Cardiac septum (tissue), 1 donor: ENCODE data around the gene MRTFB. TPM values are rescaled to one million over a fixed set of nuclear protein-coding genes. Genes with fewer than 3 reads are reported as not detected.

Source experiments
- DNase-seq: peaks from one replicate; pipeline ENCODE4 v3.0.0-alpha.2; 2020; ENCODE audit warnings: low spot score
- intact Hi-C: fragments of 100-400 bp; cut with DNase I; formaldehyde crosslinking; loops from one replicate; pipeline ENCODE4 v1.14.0; 2022
- total RNA-seq: library from RNA; stranded (reverse); fragmentation: NEBNext Ultra II Directional; extraction: Animal tissue kit (Norgen Biotek cat#: 25700); gene quantifications from one replicate; pipeline ENCODE4 v1.2.1, GENCODE V29; 2021
- donor health status: DM: no; HTN: no; CAD: no.

The MRTFB gene
- total RNA-seq, 1 donor from 2014 or later: 25.7 TPM

DNA sequence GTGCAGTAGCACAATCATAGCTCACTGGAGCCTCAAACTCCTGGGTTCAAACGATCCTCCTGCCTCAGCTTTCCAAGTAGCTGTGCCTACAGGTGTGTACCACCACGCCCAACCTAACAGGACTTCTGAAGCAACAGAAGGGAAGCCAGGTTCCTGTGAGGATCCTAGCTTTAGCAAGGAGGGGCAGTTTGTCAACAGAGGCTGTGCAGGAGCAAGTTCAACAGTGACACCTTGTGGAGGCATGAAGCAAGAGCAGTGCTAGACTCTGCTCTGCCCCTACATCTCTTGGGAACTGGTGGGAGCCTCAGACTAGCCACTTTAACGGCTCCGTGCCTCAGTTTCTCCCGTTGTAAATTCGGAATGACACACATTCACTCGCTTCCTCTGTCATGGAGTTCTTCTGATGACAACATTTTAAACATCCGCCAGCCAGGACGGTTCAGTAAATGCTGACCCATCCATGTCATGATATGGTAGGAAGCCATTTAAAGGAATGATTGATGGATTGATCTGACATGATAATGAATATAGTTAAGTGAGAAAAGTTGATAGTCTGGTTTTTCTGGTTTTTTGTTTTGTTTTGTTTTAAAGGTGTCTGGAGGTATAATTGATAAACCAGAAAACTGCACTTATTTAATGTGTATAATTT, 218.7 kb downstream of the MRTFB start:
- no peak for DNase-seq
- intact Hi-C loops: loop anchor here (5.0 kb wide), 1 partner anchor 368 kb away; the partner anchor contains the start of gene ERCC4

DNA sequence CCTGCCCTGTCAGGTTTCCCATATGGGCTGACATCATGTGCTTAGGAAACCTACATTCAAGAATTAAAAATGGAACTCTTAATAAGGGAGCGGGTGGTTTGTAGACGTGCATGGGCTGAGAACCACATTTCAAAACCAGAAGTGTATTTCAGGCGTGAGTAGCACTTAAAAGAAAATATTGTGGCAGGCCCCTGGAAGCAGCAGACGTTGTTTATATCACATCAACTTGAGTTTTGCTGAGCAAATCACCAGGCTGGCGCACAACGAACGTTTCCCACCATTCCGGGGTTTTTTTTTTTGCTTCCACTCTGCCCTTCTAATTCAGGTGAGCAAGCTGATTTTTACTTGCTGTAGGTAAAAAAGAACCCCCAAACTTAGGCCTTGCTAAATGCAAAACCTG, 220.2 kb downstream of the MRTFB start:
- intact Hi-C loops: no loop called here
- no peak for DNase-seq

DNA sequence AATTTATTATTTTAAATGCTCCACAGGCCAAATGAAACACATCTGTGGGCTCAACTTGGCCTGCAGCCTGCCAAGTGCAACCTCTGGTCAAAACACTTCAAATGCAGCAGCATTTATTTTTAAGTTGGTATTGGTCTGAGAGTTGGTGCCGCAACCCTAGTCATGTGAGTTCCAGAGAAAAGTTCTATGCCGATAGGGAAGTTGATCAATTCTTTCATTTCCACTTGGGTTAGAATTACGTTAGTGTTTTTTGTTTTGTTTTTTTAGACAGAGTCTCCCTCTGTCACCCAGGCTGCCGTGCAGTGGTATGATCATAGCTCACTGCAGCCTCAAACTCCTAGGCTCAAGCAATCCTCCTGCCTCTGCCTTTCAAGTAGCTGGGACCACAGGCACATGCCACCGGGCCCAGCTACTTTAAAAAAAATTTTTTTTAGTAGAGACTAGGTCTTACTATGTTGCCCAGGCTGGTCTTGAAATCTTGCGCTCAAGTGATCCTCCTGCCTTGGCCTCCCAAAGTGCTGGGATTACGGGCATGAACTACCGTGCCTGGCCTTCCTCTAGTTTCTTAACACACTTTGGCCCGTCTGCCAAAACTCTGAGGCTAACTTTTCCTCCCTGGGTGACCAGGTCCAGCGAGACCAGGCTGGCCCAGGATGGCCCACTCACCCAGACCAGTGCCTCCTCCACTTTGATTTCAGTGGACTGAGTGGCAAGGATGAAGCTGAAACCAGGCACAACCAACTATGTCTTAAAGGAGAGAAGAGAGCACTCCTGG, 221.1 kb downstream of the MRTFB start:
- intact Hi-C loops: no loop called here

DNA sequence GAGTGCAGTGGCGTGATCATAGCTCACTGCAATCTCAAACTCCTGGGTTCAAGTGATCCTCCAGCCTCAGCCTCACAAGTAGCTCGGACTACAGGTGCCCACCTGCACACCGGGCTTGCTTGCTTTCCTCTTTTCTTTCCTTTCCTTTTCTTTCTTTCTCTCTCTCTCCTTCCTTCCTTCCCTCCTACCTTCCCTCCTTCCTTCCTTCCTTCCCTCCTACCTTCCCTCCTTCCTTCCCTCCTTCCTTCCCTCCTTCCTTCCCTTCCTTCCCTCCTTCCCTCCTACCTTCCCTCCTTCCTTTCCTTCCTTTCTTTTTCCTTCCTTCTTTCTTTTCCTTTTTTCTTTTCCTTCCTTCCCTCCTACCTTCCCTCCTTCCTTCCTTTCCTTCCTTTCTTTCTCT, 225.5 kb downstream of the MRTFB start:
- no peak for DNase-seq
- intact Hi-C loops: no loop called here

More for the DNA sequence above, 221.1 kb downstream of the MRTFB start:
- no peak for DNase-seq

DNA sequence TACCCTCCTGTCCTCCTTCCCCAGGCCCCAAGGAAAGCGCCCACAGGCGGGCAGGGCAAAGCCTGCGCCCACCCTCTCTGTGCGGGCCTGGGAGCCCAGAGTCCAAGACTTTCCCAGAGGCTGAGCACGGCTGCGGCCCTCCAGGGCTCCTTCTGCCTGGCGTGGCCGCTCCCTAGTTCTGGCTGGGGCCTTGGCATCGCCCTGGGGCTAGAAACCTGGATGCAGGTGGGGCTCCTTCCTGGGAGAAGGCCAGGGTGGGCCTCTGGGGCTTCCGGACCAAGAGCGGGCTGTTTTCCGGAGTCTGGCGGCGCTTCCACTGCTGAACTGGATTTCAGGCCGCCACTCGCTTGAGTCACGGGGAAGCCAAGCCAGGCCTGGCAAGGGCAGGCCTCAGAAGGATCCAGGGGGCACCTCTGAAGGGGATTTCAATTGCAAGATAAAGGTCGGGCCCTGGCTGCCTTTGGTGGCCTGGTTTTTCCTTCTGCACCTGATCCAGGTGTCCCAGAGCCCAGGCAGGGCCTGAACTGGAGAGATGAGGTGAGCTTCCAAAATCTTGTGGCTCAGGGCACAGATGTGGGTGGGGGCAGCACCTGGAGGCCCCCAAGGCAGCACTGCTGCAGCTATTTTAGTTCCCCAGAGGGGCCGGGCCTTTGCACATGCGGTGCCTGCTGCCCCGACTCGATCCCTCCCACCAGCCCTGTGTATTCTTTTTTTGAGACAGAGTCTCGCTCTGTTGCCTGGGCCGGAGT, 227.4 kb downstream of the MRTFB start:
- intact Hi-C loops: no loop called here
- DNase-seq: no peak

DNA sequence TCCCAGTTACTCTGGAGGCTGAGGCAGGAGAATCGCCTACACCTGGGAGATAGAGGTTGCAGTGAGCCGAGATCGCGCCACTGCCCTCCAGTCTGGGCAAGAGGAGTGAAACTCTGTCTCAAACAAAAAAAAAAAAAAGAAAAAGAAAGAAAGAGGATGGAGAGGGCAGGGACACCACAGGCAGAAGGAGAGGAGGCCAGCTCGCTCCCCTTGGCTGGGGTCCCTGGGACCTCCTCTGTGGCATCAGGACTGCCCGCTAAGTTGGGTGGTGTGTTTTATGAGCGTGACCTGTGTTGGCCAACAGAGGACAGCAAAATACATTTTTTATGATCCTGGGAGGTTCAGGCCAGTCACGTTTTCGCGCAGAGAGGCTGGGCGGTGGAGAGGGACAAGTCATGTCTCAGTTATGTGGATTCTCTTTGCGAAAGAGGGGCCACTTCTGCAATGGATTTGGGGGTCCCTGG, 229.6 kb downstream of the MRTFB start:
- intact Hi-C loops: loop anchor here (2.0 to 10.0 kb wide), 4 partner anchors 104 to 228 kb away; no protein-coding TSS in a partner anchor
- DNase-seq: peak; percentile 80

DNA sequence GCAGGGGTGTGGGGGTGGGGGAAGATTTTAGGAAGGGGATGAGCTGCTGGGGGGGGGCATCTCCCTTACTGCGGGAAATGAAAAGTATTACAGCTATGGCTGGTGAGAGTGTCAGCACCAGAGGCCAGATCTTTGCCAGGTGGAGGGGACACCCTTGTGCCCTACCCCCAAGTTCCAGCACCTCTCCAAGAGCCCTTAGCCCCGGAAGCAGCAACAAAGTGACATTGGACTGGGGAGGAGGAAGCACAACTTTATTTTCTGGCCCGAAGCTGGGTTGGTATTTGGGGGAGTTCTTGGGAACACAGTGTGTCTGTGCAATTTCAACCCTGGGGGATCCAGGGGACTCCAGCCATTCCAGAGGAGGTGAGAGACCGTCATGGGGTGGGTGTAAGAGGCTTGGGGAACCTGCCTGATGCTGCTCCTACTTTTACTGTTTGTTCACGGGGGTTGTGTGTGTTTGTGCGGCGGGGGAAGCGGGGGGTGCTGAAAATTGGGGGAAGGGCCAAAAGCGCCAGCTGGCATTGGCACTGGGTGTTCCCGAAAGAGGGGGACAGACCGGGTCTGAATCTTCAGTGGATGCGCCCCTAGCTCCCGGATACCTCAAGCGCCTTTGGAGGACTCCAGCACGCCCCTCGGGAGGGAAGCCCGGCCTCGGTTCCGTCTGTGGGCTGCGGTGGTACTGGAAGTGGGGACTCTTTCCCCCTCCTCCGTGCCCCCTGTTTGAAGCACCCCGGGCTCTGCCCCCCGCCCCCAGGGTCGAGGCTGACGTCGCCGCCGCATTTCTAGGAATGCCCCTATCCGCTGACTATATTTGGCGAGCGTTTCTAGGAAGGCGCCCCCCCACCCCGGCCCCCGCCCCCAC, 230.3 kb downstream of the MRTFB start:
- intact Hi-C loops: loop anchor here (2.0 to 10.0 kb wide), 4 partner anchors 103 to 227 kb away; no protein-coding TSS in a partner anchor
- DNase-seq: no peak

DNA sequence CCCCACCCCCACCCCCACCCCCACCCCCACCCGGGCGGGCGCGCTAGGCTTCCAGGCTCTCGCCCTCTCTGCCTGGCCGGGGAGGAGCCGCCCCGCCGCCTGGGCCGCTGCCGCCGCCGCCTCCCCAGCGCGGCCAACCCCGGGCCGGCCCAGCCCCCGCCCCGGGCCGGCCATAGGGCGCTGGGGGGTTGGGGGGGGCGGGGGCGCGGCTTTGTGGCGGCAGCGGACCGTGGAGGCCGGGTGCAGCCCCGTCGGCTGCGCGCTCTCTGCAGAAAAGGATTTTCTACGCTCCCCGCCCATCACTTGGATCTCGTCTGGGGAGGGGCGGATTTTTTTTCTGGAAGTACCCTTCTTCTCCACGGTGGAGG, 230.9 kb downstream of the MRTFB start:
- no peak for DNase-seq
- intact Hi-C loops: loop anchor here (5.0 to 10.0 kb wide), 3 partner anchors 103 to 200 kb away; no protein-coding TSS in a partner anchor

DNA sequence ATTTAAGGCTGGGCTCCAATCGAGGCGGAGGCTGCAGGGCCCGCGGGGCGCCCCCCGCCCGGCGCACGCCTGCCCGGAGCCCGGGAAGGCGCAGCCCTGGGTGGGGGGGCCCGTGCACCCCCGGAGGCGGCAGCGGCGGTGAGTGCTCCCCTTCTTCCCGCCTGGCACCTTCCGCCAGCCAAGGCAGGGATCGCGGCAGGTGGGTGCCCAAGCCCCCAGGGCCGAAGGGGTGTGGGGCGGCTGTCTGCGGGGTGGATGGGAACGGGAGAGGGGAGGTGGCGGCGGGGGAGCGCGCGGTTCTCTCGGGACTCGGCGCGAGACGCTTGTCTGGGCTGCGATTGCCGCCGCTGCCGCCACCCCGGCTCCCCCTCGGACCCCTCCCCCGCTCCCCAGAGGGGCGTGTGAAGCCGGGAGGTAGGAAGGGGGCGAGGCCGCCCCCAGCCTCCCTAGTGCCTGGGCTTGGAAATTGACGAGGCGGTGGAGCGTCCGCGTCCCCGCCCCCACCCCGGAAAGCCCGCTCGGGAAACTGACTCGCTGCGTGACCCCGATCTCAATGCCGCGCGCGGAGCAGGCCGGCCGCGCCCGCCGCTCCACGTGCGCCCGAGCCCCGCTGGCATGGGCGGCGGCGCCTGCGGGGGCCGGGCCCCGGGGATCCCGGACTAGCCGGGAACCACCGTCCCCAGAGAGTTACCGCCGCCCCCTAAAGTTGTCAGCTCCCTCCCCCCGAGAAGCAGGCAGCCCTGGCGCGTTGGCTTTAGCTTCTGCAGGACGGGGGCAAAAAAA, 231.5 kb downstream of the MRTFB start:
- intact Hi-C loops: loop anchor here (5.0 to 10.0 kb wide), 3 partner anchors 102 to 200 kb away; no protein-coding TSS in a partner anchor
- no peak for DNase-seq

DNA sequence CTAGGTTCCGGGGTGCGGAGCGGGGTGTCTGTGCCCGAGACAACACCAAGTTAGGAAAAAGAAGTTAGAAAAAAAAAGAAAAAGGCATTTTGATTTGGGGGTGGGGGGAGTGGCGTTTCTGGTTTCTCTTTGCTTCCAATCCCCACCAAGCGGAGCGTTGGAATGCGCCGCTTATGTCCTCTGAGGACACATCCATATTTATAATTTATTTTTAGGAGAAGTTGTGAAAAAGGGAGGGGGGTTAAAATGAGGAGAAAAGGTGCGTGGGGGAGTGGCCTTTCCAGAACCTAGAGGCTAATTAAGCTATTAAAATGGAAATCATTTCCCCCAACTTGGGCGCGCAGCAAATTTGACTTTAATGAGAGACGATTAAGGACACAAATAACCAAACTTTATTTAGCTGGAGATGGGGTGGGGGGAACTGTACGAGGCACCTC, 232.1 kb downstream of the MRTFB start:
- intact Hi-C loops: loop anchor here (5.0 to 10.0 kb wide), 3 partner anchors 102 to 199 kb away; no protein-coding TSS in a partner anchor
- DNase-seq: no peak

DNA sequence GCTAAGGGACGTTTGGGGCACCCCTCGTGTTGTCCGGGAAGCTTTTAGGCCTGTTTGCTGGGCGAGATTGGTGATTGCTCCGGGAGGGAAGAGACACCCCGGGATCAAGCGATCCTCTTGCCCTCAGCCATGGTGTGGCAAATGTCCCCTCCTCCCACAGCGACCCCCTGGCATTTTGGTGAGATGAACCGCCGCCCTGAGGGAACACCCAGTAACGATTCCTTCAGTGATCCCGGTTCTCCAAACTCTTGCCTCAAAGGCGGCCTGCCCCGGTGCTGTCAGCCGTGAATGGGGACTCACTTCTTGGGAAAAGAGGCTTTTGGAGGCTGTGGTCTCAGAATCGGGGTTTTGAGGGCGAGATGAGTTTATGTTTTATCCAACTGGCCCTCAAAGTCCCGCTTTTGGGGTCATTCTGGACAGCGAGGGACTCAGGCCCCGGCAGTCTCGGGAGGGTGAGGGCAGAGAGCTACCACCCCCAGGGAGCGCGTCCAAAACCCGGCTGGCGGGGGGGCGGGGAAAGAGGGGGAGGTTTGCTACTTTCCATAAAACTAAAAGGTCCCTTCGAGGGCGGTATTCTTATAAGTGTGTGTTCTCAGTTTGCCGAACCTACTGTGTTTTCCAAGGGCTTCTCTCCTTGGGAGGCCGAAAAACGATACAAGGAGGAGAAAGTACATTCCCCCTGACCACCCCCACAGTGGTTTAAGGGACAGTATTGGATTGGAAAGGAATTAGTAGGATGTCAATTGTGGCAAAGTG, 232.7 kb downstream of the MRTFB start:
- intact Hi-C loops: loop anchor here (5.0 to 10.0 kb wide), 3 partner anchors 101 to 198 kb away; no protein-coding TSS in a partner anchor
- DNase-seq: no peak

DNA sequence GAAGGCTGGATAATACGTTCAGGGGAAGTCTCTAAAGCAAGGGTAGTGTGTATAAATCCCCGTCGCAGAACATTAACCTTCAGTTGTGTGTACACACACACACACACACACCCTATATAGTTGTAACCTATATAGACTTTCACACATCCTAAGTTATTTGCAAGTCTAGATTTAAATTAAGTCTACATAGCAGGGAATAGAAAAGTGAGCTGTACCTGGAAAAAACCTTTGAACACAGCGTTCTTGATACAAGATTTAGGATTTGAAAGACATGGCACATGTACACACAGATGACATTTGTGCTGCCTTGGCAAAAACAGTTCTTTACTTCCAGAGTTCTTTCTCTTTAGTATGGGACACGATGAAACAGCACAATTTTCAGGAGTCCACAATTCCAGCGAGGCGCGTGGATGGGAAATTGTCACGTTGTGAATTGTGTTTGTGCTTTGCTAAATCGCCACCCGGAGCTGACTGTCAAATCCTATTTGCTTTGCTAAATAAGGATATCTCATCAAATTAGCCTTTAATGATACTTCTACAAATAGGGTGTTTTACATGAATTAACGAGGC, 233.9 kb downstream of the MRTFB start:
- intact Hi-C loops: loop anchor here (5.0 to 10.0 kb wide), 4 partner anchors 42 to 197 kb away; no protein-coding TSS in a partner anchor
- no peak for DNase-seq

DNA sequence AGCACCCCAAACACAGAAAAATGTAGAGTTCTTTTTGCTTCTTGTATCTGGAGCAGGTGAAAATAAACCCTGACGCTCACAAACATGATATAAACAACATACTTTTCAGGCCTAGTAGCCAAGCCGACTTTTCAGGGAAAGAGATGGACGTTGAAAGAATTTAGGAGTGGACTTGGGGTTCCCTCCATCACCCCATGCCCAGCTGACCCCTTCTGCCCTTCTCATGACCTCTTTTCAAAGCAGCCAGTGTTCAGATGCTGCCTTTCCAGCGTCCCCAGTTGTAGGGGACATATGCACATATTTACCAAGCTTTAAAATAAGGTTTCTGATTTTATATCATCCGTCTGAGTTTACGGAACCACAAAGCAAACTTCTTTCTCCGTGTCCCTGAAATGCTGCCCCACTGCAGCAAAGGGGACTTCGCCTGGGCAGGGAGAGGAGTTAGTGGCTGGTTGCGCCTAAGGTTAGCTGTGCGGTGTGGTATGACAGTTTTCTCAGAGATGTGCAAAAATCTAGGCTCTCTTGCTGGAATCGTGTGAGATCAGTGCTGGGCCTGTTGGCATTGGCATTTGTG, 235.5 kb downstream of the MRTFB start:
- DNase-seq: no peak
- intact Hi-C loops: loop anchor here (5.0 to 10.0 kb wide), 2 partner anchors 41 to 98 kb away; no protein-coding TSS in a partner anchor

DNA sequence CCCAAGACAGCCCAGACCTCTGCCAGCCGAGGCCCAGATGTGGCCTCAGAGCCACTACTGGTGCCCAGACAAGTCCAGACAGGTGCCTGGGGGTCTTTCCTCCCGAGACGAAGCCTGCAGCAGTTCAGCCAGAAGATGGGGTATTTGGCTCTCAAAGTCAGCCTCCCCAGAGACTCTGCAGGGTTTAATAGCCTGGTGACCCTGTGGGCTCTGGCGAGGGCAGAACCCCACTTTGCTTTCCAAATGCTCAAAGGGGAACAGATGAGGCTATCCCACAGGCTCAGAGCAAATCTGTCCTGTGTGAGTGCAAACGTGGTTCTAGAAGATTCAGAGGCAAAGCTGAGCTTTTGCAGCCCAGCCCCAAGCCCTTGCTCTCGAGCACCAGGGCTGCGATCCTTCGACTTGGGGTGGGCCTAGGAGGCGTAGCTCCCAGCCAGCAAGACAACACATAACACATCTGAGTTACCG, 236.0 kb downstream of the MRTFB start:
- intact Hi-C loops: loop anchor here (5.0 to 10.0 kb wide), 2 partner anchors 40 to 98 kb away; no protein-coding TSS in a partner anchor
- DNase-seq: no peak

DNA sequence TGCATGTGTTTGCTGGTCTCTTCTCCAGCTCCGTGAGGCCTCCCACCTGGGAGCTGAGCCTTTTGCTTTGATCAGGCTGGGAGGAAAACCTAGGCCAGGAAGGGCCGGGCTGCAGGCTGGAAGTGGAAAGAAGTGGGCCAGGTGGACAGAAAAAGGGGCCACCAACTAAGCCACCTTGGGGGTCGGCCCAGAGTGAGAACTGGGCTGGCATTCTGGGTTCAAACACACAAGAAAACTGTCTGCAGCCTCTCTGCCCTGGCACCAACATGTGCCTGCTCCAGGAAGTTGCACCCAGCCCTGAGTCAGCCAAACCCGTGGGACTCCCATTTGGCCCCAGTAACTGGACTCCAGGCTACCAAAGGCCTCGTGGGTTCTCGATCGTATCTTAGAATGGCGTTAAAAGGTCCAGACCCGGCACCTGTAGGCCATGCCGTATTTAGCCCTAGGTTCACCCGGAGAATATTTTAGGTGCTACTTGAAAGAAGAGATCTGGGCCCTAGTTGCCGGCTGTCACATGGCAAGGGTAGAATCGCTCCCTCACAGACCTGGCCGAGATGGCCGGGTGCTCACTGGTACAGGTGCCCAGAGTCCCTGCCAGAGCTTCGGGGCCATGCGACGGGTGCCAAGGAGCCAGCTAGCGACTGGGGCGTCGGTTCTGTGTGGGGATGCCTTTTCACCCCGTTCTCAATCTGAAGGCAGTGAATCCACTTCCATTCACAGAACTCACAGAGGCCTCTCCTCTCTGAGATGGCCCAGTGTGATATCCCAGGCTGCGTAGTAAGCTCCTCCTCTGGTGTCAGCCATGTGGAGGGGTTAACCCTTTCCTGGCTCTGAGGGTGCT, 236.6 kb downstream of the MRTFB start:
- intact Hi-C loops: loop anchor here (5.0 to 10.0 kb wide), 2 partner anchors 40 to 97 kb away; no protein-coding TSS in a partner anchor
- DNase-seq: no peak
